ENCODE data around the gene RAPGEF5.

RAPGEF5 gene

DNA sequence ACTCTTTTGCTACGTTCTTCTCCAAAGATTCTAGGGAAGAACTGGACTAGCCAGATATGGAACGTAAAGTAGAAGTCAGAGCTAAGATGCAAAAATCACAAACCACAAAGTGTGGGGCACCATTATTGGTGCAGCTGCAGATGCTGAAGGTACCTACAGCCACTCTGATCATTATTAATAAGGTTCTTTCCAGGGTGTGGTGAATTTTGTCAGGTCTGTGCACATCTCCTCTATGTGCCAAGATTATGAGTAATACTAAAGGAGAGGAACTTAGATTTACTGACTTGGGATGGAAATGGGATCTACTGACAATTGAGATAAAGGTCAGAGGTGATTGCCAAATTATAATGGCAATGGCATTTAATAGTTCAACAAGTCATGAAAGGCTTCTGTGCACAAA, 148.2 kb downstream of the RAPGEF5 start:
- DNase-seq = no peak

DNA sequence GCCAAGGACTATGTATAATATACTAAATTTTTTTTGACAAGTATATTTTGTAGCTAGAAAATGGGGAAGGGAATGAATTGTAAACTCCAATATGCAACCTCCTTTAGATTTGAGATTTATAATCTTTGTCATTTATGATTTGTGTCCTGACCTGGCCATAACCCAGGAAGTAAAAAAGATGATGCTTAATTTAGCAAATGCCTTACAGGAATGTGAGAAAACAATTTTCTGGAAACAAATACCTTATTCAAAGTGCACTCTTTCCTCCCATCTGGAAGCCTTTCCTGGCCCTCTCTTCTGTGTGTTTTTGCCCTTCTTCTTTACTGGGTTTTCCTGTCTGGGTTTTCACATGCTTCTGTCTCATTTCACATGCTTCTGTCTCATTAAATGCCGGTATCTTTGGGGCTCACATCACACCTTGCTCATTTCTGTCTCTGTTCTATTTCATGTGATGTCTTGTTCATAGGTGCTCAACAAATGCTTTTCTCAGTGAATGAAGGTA, 149.2 kb downstream of the RAPGEF5 start:
- no peak for DNase-seq

- no peak for DNase-seq
Measured at GRCh38 chr7:22205631-22206030, 151.3 kb downstream of the RAPGEF5 start.

- DNase-seq = no peak
Measured at GRCh38 chr7:22204312-22204711, 152.6 kb downstream of the RAPGEF5 start.

DNA sequence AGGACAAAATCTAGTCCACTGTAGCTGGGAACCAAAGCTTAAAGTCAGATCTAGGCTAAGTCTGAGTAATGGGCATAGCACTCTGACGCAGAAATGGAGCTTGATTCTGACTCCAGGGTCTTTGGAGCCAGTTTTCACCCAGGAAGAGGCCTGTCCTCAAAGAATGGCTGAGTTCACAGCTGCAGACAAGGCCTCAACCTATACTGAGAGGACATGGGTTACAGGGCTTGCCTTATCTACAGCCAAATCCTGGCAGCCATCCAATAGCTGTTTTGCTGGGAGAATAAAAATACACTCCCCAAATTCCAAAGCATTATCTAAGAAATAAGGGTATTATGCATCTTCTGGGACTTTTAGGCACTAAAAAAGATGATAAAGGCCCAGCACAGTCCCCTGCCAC, 154.8 kb downstream of the RAPGEF5 start:
- DNase-seq = no peak

GRCh38 chr7:22201186-22201880, 155.6 kb downstream of the RAPGEF5 start:
- no peak for DNase-seq

DNA sequence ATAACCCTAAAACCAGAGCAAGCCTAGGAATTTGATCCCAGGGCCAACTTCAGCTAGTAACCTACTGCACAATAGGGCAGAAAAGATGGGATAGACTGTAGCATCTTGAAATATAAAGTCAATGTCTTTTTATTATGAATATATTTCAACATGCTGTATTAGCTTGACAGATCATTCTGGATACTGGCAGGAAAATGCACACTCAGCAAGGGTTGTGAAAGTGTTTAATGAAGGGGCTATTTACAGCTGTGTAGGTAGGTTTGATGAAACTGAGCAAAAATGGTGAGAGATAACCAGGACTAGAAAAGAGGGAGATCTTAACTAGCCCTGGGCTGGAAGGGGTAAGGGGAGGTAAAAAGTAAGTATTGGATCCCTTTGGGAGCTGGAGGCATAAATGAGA, 156.2 kb downstream of the RAPGEF5 start:
- no peak for DNase-seq

GRCh38 chr7:22200238-22200637, 156.7 kb downstream of the RAPGEF5 start:
- no peak for DNase-seq

- no peak for DNase-seq
Measured at GRCh38 chr7:22197376-22197775, 159.6 kb downstream of the RAPGEF5 start.

GRCh38 chr7:22196429-22196828, 160.5 kb downstream of the RAPGEF5 start:
- no peak for DNase-seq

DNA sequence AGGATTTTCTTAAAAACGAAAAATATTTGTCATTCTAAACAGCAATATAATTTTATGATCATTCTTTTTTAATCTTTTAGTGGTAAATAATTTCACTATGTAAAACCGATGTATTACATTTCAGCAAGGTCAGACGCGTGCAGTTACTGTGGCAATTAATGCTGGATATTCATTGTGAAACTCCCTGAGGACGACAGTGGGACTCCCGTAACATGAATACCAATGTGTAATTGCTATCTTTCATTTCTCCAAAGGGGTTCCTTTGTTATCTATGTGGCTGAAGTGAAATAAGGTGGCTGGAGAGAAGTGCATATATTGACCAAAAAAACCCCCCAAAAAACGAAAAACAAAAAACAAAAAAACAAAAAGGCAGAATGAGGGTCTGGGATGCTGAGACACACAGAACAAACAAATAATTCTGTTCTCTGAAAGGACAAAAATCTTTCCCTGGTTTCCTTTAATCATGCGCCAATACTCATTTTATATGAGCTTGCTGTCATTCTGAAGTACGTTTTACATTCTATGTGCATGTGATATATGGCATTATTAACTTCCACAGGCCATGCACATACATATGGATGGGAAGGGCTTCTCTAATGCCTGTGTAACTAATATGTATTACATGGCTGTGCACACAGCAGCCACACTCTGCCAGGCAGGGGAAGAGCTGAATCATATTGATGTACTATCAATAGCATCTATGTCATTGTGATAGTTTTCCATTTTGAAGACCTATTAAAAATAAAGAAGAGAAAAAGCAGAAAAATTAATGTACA, 161.4 kb downstream of the RAPGEF5 start:
- no peak for DNase-seq

DNA sequence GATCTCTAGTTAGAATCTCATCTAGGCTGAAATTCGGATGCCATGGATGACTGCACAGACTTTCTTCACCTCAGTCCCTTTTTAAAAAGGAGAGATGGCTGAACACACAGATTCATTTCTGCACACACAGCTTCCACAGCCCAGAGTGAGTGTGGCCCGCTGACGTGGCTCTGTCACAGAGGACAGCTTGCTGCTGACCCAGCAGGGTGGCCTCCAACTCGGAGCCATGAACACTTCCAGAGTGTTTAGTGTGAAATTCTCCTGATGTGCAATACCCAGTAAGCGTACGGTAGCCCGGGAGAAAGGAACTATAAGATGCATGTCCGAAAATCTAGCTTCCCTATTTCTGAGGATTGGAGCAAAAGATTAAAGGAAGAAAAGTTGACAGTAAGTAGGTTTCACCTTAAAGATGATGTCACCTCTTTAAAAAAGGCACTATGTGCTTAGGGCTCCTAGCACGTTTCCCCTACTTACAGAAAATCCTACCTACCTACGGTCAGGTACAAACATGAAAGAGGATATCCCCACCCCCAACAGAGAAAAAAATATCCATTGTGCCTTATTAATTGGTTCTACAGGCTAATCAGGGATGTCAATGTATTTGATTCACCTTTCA, 162.2 kb downstream of the RAPGEF5 start:
- no peak for DNase-seq

DNA sequence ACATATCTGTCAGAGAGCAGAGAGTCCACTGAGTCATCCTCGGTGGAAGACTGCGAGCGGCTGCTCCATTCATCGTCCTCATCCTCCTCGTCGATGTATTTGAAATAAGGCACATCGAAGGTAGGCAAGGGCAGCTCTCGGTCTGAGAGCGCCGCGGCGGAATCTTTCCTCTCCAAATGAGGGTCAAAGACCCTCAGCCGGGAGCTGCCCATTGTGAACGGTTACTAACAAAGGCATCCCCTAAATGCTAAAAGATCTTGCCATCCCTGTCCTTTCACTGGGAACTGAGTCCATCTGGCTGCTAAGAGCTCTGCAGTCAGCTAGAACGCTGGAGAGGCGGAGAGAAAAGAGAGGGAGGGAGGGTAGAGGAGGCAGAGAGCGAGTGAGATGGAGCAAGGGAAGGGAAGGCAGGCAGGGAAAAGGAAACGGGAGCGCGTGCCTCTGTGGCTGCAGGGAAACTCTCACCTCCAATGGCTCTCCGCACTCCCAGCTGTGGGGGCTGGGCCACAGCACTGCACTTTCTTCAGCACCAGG, 163.4 kb downstream of the RAPGEF5 start:
- DNase-seq = no peak

- no peak for DNase-seq
Measured at GRCh38 chr7:22192801-22193200, 164.2 kb downstream of the RAPGEF5 start.

GRCh38 chr7:22190736-22191135, 166.2 kb downstream of the RAPGEF5 start:
- DNase-seq = no peak

DNA sequence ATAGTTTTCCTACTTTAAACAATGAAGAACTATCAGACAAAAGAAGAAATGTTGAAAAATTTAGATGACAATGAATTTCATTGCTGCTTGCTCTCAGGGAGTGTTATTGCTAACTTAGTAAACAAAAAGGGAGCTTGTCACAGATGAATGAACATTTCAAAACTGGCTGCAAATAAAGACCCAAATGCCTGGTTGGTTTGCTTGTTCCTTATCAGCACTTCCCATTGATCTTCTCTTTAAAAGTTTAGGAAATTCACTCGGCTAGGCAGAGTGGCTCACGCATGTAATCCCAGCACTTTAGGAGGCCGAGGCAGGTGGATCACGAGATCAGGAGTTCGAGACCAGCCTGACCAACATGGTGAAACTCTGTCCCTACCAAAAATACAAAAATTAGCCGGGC, 167.2 kb downstream of the RAPGEF5 start:
- no peak for DNase-seq

- DNase-seq = no peak
Measured at GRCh38 chr7:22189230-22189629, 167.7 kb downstream of the RAPGEF5 start.

DNA sequence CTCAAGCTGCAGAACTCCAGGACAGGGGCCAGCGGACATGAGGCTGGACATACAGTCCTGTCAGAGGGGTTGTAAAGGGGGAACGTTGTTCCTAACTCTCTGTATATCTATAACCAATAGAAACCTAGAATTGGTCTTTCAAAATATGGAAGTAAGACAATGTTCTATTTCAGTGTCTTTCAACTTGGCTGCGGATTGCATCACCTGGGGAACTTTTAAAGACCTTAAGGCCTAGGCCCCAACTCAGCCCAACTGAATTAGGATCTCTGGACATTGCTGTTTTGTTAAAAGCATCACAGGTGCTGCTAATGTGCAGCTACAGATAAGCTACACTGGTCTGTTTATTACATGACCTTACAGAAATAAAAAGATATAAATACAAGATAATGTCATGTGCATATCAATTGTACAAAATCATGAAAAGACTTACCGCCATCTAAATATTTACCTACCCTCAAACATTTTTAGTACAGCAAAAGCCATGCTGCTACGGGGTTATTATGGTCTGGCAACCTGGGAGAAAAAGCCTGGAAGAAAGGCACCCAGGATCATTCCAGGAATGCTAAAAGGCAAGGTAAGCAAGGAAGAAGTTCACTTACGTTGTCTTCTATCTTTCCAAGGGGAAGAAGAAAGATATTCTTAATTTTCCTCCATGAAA, 169.1 kb downstream of the RAPGEF5 start:
- no peak for DNase-seq

GRCh38 chr7:22185559-22185958, 171.4 kb downstream of the RAPGEF5 start:
- DNase-seq = no peak

- DNase-seq = no peak
Measured at GRCh38 chr7:22184549-22185199, 172.3 kb downstream of the RAPGEF5 start.

GRCh38 chr7:22183522-22184280, 173.3 kb downstream of the RAPGEF5 start:
- DNase-seq = no peak

- no peak for DNase-seq
Measured at GRCh38 chr7:22182149-22182548, 174.8 kb downstream of the RAPGEF5 start.

Data from CD4-positive, alpha-beta T cell treated with Interferon gamma for 1 hour (primary cell).